HG03565 (cell line): ENCODE measurements around the gene SWSAP1.
"Not testable (repeated sequence)": the region's sequence is repeated elsewhere in the genome, so short reads cannot be mapped to it uniquely, and the experiment has no call there.

Source experiments
- ATAC-seq: cut with Tn5 transposase; IDR thresholded peaks from one replicate; pipeline ENCODE4 v1.9.1; 2021; ENCODE audit warnings: mild to moderate bottlenecking, moderate library complexity; ENCODE audit not compliant: unreplicated experiment

SWSAP1 gene, protein sequence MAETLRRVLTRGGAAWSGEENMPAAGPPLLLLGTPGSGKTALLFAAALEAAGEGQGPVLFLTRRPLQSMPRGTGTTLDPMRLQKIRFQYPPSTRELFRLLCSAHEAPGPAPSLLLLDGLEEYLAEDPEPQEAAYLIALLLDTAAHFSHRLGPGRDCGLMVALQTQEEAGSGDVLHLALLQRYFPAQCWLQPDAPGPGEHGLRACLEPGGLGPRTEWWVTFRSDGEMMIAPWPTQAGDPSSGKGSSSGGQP

DNA sequence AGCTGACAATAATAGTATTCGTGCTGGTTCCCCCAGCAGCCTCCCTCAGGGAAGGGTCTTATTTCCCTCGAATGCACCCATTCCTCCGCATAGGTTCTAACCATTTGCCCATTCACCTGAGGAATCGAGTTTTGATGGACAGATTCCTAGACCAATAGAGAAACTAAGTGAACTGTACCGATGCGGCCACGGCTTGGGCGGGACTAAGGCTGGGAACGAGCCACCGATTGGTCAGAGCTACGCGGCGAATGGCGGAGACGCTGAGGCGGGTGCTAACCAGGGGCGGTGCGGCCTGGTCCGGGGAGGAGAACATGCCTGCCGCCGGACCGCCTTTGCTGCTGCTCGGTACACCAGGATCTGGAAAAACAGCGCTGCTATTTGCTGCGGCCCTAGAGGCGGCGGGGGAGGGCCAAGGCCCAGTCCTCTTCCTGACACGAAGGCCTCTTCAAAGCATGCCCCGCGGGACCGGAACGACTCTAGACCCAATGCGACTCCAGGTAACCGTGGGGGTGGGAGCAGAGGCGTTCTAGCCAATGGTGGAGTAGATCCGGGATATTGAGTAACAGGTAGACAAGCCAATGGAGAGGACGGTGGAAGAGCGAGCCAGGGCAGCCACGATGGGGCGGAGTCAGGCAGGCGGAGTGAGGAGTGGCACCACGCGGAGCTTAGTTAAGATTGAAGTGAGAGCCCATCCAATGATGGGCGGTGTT, at the start of gene SWSAP1:
Gene SWSAP1, plus strand, starts transcription at position 234 of the 710 bp plus-strand sequence. Its CDS starts 15 bp downstream, at position 249.
- ATAC-seq, result peak; percentile 80

DNA sequence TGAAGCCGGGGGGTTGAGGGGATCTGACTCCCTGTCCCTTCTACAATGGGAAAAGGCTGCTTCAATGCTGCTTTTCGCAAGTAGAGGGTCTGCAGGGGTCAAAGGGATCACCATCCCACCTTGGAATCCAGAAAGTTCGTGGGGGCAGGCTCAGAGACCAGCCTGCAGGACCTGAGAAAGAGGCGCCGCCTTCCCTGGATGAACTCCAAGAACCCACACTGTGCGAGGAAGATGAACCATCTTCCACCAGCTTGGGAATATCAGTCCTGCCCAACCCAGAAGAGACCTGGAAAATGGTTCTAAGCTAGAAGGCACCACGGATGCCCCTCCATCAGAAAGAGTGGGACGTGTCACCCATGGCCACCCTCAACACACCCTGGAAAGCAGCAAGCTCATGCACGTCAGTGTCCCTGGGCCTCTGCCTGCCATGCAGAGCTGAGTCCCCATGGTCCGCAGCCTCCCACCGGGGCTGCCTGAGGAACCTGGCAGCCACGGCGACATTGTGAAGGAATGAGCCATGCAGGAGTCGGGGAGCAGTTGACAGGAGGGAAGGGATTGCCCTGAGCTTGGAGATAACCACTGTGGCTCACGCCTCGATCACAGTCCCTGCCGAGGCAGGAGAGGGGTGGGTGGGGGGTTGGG, 49.6 kb upstream of the SWSAP1 start:
- ATAC-seq, result no peak

DNA sequence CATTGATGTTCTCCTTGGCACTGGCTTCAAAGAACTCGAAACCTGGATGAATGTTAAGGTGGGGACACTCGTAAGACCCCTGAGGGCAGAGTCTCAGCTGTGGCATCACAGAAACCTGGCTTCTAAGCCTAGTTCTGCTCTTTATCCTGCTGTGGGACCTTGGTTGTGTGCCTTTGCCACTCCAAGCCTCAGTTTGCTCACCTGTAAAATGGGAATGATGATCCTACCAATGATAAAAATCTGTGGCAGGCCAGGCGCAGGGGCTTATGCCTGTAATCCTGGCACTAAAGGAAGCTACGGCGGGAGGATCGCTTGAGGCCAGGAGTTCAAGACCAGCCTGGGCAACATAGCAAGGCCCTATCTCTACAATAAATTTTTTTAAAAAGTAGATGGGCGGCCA, 48.9 kb upstream of the SWSAP1 start:
- no peak for ATAC-seq

DNA sequence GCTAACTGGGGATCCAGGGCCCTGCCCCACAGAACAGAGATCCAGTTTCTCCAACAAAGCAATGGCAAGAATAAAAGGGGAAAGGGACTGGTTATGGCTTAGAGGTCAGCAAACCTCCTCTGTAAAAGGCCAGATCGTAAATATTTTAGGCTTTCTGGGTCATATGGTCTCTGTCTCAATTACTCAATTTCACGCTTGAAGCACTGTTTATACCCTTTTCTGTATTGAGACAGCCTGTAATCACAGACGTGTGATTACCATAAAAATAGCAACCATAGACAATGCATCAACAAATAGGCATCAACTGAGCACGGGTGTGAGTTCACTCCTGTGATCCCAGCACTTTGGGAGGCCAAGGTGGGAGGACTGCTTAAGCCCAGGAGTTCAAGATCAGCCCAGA, 44.3 kb upstream of the SWSAP1 start:
- ATAC-seq, result no peak

DNA sequence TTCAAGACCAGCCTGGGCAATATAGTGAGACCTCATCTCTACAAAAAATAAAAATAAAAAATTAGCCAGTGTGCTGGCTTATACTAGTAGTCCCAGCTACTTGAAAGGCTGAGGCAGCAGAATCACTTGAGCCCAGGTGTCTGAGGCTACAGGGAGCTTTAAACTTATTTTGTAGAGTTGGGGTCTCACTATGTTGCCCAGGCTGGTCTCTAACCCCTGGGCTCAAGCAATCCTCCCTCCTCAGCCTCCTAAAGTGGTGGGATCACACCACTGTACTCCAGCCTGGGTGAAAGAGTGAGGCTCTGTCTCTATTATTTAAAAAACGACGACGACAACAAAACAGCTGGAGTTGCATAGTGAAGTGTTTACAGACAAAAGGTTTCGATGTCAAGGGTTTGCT, 43.0 kb upstream of the SWSAP1 start:
- no peak for ATAC-seq

DNA sequence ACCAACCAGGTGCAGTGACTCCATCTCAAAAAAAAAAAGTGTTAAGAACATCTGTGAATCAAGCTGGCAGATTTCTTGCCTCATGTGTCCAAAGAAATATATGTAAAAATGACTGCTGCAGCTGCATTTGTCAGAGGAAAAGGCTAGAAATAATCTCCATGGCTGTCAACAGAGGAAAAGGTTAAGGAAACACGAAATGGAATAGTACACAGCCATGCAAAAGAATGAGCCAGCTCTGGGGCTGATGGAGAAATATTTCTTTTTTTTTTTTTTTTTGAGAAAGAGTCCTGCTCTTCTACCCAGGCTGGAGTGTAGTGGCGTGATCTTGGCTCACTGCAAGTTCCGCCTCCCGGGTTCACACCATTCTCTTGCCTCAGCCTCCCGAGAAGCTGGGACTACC, 41.6 kb upstream of the SWSAP1 start:
- ATAC-seq, result no peak

DNA sequence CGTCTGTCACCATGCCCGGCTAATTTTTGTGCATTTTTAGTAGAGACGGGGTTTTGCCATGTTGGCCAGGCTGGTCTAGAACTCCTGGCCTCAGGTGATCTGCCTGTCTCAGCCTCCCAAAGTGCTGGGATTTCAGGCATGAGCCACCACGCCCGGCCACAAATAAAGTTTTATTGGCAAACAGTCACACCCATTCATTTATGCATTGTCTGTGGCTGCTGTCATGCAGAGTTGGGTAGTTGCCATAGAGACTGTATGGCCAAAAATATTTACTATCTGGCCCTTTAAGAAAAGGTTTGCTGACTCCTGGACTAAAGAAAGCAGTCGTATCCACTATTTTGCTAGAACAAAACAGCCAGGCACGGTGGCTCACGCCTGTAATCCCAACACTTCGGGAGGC, 40.6 kb upstream of the SWSAP1 start:
- ATAC-seq, result not testable (repeated sequence)

DNA sequence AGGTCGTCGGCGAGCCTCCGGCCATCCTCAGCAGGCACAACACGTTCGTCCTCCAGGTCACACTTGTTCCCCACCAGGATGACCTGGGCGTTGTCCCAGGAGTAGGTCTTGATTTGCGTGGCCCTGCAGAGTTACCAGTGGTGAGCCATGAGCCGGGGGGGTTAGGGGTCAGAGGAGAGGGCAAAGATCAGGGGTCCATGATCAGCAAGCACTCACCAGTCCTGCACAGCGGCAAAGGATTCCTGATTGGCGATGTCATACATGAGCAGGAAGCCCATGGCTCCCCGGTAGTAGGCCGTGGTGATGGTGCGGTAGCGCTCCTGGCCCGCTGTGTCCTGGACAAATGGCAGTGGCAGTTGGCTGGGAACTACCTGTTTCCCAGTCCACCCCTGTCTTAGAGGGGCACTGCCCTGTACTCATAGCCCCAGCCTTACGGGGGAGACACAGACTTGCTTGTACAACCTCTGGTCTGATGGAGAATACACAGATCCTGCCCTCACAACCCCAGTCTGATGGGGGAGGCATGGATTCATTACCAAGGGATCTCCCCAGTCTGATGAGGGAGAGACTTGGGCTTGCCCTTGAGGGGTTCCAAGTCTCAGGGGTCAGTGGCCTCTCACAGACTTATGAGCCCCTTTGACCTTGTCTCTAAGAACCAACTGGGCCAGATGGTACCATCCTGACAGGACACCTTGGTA, 38.9 kb upstream of the SWSAP1 start:
- no peak for ATAC-seq

DNA sequence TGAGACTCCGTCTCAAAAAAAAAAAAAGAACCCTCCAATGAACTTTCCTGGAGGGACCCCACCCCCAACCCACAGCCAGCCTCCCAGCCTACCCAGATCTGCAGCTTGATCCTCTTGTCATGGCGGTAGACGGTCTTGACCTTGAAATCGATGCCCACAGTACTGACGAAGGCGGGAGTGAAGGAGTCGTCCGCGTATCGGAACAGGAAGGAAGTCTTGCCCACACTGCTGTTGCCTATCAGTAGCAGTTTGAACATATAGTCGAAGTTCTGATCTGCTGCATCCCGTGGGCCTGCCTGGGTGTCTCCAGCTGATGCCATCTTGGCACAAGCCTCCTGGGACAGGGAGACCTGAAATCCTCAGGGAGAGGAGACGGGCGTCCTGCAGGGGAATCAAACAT, 37.4 kb upstream of the SWSAP1 start:
- ATAC-seq, result no peak

DNA sequence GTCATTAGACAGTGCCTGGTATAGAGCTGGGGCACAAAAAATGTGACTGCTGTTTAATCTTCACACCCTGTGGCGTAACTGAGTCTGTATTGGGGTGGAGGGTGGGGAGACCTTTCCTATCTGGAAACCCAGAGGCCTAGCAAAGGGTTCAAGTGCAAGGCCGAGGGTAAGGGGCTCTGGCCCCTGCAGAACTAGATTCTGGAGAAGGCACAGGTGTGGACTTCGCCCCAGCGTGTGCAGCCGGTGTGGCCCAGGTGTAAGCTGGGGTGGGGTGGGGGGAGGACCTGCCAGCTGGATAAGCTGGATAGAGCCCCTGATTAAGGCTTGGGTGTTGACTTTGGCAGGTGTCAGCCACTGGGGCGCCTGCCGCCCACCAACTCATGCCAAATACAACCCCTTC, 36.3 kb upstream of the SWSAP1 start:
- ATAC-seq, result no peak

DNA sequence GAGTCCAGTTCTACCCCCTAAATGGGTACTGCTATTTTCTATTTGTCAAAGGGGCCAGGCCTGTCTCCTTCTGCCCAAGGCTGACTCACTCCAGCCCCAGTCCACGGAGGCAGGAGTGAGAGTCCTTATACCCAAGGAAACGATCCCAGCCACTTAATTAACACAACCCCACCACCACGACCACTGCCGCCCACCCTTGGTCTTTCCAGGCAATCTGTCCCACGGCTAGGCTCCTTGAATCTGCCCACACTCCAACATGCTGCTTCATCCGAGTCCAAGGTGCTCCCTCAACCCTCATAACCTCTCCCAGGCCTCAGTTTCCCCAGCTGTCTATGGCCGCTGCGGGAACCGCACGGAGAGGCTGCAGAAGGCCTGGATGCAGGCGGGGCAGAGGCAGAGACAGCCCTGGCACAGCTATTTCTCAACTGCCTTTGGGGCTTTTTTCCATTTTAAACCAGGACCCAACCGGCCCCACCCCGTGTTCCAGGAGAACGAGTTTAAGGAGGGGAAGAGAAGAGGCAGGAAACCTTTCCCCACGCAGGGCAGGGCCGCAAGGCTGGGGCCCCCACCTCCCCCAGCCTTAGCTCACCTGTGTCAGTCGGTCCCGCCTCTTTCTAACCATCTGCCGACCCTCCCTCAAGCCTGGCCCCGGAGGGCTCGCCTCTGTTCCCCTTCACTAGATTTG, 35.8 kb upstream of the SWSAP1 start:
- ATAC-seq, result no peak

DNA sequence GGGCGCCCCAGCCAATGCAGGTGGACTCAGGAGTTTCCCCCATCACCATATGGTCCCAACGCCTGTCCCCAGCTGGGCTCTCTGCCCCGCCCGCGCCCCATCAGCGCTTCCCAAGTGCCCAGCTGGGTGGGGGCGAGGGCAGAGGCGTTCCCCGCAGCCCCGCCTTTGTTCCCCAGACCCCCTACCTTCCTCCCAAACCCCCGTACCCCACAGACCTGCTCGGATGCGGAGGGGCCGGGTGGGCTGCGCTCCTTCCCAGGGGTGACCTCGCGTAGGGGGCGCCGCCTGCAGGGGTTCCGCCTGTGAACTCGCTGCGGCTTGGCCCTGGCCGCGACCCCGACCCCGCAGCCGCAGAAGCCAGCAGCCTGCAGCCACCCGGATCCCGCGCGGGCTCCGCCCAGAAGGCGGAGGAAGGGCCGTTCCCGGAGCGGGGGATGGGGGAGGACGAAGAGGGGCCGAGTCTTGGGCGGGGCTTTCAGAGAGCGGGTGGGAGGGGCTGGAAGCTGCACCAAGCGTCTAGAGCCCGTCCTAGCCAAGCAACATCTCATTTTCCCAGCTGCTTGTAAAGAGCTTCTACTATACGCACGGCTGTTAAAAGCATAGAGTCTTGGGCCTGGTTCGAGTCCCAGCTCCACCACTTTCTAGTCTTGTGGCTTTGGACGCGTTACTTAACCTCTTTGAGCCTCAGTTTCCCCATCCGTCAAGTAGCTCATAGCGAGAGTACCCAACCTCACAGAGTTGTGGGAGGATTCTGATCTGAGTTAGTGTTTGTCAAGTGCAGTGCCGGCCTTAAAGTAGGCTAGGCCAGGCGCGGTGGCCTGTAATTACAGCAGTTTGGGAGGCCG, 35.0 kb upstream of the SWSAP1 start, which contains the start of gene RAB3D:
Gene RAB3D, minus strand, starts transcription at position 404 of the 845 bp plus-strand sequence. CDS start 2,258 bp downstream, outside the sequence.
- no peak for ATAC-seq

DNA sequence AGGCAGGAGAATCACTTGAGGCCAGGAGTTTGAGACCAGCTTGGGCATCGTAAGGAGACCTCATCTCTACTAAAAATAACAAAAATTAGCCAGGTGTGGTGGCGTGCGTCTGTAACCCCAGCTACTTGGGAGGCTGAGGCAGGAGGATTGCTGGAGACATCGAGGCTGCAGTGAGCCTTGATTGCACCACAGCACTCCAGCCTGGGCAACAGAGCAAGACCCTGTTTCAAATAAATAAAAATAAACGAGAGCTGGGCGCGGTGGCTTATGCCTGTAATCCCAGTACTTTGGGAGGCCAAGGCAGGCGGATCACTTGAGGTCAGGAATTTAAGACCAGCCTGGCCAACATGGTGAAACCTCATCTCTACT, 34.4 kb upstream of the SWSAP1 start:
- ATAC-seq, result not testable (repeated sequence)

DNA sequence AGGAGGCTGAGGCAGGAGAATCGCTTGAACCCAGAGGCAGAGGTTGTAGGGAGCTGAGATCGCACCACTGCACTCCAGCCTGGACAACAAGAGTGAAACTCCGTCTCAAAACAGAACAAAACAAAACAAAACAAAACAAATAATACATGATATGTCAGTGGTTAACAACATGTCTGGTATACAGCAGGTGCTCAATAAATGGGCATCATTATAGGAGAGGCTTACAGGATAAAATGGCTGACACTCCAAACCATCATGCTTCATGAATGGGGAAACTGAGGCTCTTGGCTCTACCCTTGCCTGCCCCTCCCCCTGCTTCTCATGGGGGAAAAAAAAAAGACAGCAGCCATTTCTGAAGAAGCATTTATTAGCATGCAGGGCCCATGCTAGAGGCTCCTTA, 32.0 kb upstream of the SWSAP1 start:
- no peak for ATAC-seq

DNA sequence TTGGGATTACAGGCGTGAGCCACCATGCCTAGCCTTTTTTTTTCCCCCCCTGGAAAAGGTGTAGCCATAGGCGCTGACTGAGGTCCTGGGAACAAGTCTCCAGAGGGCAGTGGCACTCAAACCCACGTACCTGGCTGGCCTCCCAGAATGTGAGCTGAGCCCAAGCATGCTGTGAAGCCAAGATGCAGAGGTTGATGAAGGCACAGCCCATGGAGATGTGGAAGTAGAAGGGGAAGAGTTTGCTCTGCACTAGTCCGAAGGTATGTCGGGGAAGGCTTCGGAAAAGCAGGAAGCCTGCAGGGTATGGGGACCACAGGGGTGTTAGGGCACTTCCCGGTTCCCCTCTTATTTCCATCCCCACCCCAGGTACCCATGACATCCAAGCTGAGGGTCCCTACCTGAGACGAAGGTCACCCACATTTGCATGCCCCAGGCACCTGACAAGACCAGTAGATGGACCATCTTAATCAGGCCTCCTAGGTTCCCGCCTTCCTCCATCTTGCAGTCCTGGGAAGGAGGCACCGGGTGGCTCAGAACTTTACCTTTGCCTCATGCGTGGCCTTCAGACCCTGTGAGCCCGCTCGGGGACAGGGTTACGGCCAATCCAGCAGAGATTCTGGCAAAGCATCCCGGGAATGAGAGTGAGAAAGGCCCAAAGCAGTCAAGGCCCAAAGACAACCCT, 29.2 kb upstream of the SWSAP1 start:
- no peak for ATAC-seq

DNA sequence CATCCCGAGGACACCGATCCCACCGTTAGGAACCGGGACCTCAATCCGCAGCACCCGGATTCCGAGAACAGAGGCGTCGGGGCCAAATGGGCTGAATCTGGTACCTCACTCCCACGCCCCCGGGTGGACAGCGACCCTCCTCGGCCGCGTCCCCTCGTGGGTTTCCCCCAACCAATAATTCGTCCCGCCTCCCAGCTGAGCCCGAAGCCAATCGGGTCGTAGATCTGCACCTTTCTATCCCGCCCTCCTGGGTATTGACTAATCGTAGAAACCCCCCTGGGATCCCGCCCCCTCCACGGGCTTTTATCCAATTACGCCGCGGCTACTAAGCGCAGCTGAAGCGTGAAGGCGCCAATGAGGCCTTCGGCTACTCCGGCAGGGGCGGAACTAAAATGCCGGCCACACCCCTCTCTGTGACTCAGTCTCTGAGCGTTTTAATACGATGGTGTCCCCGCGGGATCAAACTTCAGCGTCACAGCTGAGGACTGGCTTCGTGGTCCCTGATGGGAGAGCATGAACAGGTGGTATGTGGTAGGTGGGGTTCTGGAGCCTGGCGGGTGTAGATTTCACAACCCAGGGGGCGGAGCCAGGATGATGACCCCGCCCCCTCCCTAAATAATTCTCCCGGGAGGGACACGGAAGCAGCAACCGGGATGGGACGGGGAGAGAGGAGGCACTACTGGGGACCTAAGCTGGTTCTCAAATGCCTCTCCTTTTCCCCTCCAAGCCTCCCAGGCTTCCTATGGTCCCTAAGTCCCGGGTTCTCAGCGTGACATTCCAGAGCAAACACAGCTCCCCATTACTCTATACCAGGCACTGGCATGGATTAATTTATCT, 28.1 kb upstream of the SWSAP1 start, which contains the start of the genes CCDC159 and TMEM205:
Gene CCDC159, plus strand, starts transcription at position 416 of the 837 bp plus-strand sequence. Its CDS starts 88 bp downstream, at position 504.
Gene TMEM205, minus strand, starts transcription at position 165 of the 837 bp plus-strand sequence. CDS start 649 bp downstream, outside the sequence.
- ATAC-seq, result peak; percentile 86

DNA sequence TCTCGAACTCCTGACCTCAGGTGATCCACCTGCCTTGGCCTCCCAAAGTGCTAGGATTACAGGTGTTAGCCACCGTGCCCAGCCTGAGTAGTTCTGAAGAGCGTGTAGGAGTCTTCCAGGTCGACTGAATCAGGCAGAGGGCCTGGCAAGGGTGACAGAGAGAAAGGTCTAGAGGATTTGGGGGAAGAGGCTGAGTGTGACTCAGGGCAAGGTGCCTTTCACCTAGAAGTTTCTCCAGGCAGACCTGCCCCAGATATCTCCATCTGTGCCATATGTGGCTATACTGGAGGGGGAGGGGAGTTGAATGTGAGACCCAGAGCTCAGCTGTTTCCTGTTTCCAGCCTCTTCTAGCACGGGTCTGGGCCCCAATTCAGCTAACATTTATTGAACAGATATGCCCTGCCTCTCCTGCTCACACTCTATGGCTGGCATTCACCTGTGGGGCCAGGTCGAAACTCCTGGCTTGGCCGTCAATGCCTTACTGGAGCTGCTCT, 26.9 kb upstream of the SWSAP1 start:
- no peak for ATAC-seq

DNA sequence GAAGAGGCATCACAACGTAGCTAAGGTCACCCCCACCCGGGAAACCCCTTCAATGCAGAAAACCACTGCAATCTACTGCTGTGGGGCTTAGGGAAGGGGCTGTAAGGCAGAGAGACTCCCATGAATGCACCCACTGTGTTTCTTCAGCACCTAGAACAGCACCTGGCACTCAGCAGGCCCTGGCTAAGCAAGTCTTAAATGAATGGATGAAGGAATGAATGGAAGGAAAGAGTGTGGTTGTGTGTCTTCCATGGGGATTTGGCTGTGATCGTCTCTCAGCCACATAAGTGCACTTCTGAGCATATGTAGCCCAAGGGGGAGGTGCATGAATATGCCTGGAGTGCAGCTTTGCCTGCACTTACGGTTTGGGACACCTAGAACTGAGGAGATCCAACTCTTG, 25.3 kb upstream of the SWSAP1 start:
- ATAC-seq, result no peak
